Tibial artery (tissue), 4 donors: ENCODE results near the gene POLE2.
"Not testable (repeated sequence)": the region's sequence is repeated elsewhere in the genome, so short reads cannot be mapped to it uniquely, and the experiment has no call there.

ENCODE experiments used
- DNase-seq, 2 donors: peaks; one replicate each; pipeline ENCODE4 v3.0.0-alpha.2; 2019
- H3K27ac ChIP-seq, 2 donors: fragments of 200-600 bp; sonication (generic) in 1 of 2; 1 replicate in 1 of 2; 2 replicates in 1 of 2; pipeline ENCODE4 v1.5.1; 2018 to 2019; ENCODE audit warnings: mild to moderate bottlenecking in 1 of 2
- H3K27me3 ChIP-seq, 2 donors: fragments of 200-600 bp; sonication (generic) in 1 of 2; one replicate each; pipeline versions ENCODE4 v1.5.1 to v1.6.0; 2016 to 2019
- H3K36me3 ChIP-seq, 3 donors: fragments of 200-600 bp; sonication (generic) in 2 of 3; one replicate each; pipeline ENCODE4 v1.5.1; 2016 to 2019; ENCODE audit warnings: mild to moderate bottlenecking in 2 of 3
- H3K4me1 ChIP-seq, 4 donors: fragments of 200-600 bp; sonication (generic) in 2 of 4; 1 replicate in 3 of 4; 2 replicates in 1 of 4; pipeline ENCODE4 v1.5.1; 2016 to 2019
- H3K4me3 ChIP-seq, 2 donors: fragments of 200-600 bp; sonication (generic) in 1 of 2; 1 replicate in 1 of 2; 2 replicates in 1 of 2; pipeline ENCODE4 v1.5.1; 2018 to 2019; ENCODE audit warnings: mild to moderate bottlenecking in 2 of 2
- H3K9me3 ChIP-seq, 3 donors: fragments of 200-600 bp; sonication (generic) in 1 of 3; one replicate each; pipeline ENCODE4 v1.5.1; 2016 to 2019
- CTCF ChIP-seq, 2 experiments: fragments of 200-600 bp in 1 of 2; fragments of 450-650 bp in 1 of 2; IDR thresholded peaks; one replicate each; pipeline ENCODE4 v1.5.1; 2017 to 2019; ENCODE audit warnings: antibody characterized with exemption in 2 of 2, mild to moderate bottlenecking in 1 of 2, moderate library complexity in 1 of 2
- intact Hi-C: fragments of 100-400 bp; cut with DNase I; formaldehyde crosslinking; loops from one replicate; pipeline ENCODE4 v1.15.0; 2023; ENCODE audit warnings: low total_unique reads

Gene POLE2

GRCh38 chr14:49720744-49721143 is 32.7 kb upstream of the POLE2 start:
- Histone ChIP-seq H3K4me1 (no peaks in the 10 kb centered on the region), H3K27me3 (no peaks in the 10 kb centered on the region), H3K4me3 (no peak overlapping the region), H3K36me3 (peaks cover 16 to 58% (median 44%) of the 10 kb centered on the region in 3 donors), H3K9me3 (no peaks in the 10 kb centered on the region), H3K27ac (no peak overlapping the region)
- no peak for TF ChIP-seq CTCF (IDR thresholded peaks at IDR 0.05)
- DNase-seq = no peak
- intact Hi-C loops = no loop called here

- intact Hi-C loops, H3K27ac ChIP-seq, H3K9me3 ChIP-seq, H3K4me3 ChIP-seq, H3K4me1 ChIP-seq, H3K27me3 ChIP-seq, DNase-seq: not testable (repeated sequence)
- peaks cover 14 to 38% (median 18%) of the 10 kb centered on the region in 3 donors for H3K36me3 ChIP-seq
These were observed 23.0 kb upstream of the POLE2 start for GRCh38 chr14:49710993-49711392.

GRCh38 chr14:49704471-49704870 is 16.5 kb upstream of the POLE2 start:
- H3K27me3 ChIP-seq, intact Hi-C loops, H3K4me3 ChIP-seq, DNase-seq, H3K4me1 ChIP-seq, H3K27ac ChIP-seq, H3K9me3 ChIP-seq: not testable (repeated sequence)
- peaks cover 11 to 12% (median 11%) of the 10 kb centered on the region in 3 donors for H3K36me3 ChIP-seq

- Histone ChIP-seq H3K4me3 (no peak overlapping the region), H3K27ac (no peak overlapping the region), H3K27me3 (no peaks in the 10 kb centered on the region), H3K36me3 (peaks cover 11 to 12% (median 11%) of the 10 kb centered on the region in 3 donors), H3K9me3 (no peaks in the 10 kb centered on the region), H3K4me1 (no peaks in the 10 kb centered on the region)
- TF ChIP-seq CTCF (IDR thresholded peaks at IDR 0.05) = no peak
- intact Hi-C loops = no loop called here
- DNase-seq = no peak
These were observed 16.0 kb upstream of the POLE2 start for GRCh38 chr14:49703965-49704364.

GRCh38 chr14:49702725-49703124 is 14.7 kb upstream of the POLE2 start:
- peaks cover 11 to 12% (median 11%) of the 10 kb centered on the region in 3 donors for H3K36me3 ChIP-seq
- DNase-seq = no peak
- H3K27ac ChIP-seq = no peak overlapping the region
- no peaks in the 10 kb centered on the region for H3K4me1 ChIP-seq
- no peak overlapping the region for H3K4me3 ChIP-seq
- intact Hi-C loops = no loop called here
- H3K9me3 ChIP-seq = no peaks in the 10 kb centered on the region
- no peak for TF ChIP-seq CTCF (IDR thresholded peaks at IDR 0.05)
- H3K27me3 ChIP-seq = no peaks in the 10 kb centered on the region

GRCh38 chr14:49693735-49694124 is 5.7 kb upstream of the POLE2 start:
- intact Hi-C loops = loop anchor here (5.0 kb wide), 2 partner anchors 61 to 74 kb away; partner anchors contain the start of gene KLHDC2
- DNase-seq, H3K9me3 ChIP-seq, H3K36me3 ChIP-seq, H3K27me3 ChIP-seq: not testable (repeated sequence)
- peak overlapping the region; percentile 87 to 98 for H3K27ac ChIP-seq
- H3K4me1 ChIP-seq = peaks cover 0 to 19% (median 10%) of the 10 kb centered on the region in 4 donors
- H3K4me3 ChIP-seq = peak overlapping the region; percentile 68 to 89

- Histone ChIP-seq H3K27me3 (no peaks in the 10 kb centered on the region), H3K27ac (peak within 1 kb of the TSS; percentile 87 to 98), H3K9me3 (no peaks in the 10 kb centered on the region), H3K4me3 (peak within 1 kb of the TSS; percentile 68 to 89), H3K36me3 (peaks cover 0 to 5% (median 0%) of the 10 kb centered on the region in 3 donors), H3K4me1 (peaks cover 0 to 23% (median 10%) of the 10 kb centered on the region in 4 donors)
- no peak for TF ChIP-seq CTCF (IDR thresholded peaks at IDR 0.05)
- intact Hi-C loops = loop anchor here (5.0 kb wide), 2 partner anchors 61 to 74 kb away; partner anchors contain the start of gene KLHDC2
- DNase-seq = peak; percentile 88 to 94
These were observed 5.1 kb upstream of the POLE2 start, which contains the start of gene KLHDC1 for GRCh38 chr14:49692811-49693734. KLHDC1 (plus strand) TSS chr14:49693120; CDS start chr14:49693195, 75 bp downstream.
